ENCODE data around the gene CRHBP.
"Not testable (repeated sequence)": the region's sequence is repeated elsewhere in the genome, so short reads cannot be mapped to it uniquely, and the experiment has no call there.

CRHBP gene

GRCh38 chr5:76960004-76960625 is 7.3 kb downstream of the CRHBP start:
- no peak for DNase-seq

- no peak for DNase-seq
Observed at GRCh38 chr5:76964060-76964459, 11.2 kb downstream of the CRHBP start.

GRCh38 chr5:76971511-76971910 is 18.7 kb downstream of the CRHBP start:
- no peak for DNase-seq

- DNase-seq, result no peak
Observed at GRCh38 chr5:76972689-76973088, 19.8 kb downstream of the CRHBP start.

GRCh38 chr5:76974785-76975184 is 21.9 kb downstream of the CRHBP start:
- no peak for DNase-seq

GRCh38 chr5:76978869-76979268 is 26.0 kb downstream of the CRHBP start:
- no peak for DNase-seq

- DNase-seq, result no peak
Observed at GRCh38 chr5:76980518-76981144, 27.8 kb downstream of the CRHBP start.

DNA sequence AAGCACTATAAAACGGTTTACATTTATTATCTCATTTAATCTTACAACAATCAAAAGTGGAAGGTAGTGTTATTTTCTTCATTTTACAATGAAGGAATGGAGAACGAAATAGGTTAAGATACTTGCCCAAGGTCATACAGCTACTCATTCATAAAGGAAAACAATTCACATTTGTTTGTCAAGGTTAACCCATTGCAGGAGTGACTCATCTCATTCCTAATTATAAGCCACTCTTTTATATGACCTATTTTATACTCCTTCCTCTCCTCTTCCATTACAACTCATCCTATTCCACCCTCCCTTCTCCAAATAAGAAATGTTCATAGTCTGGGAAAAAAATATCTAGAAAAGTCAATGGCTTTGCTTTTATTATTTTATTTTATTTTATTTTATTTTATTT is 29.6 kb downstream of the CRHBP start:
- DNase-seq, result no peak

GRCh38 chr5:76983468-76983867 is 30.6 kb downstream of the CRHBP start:
- no peak for DNase-seq

GRCh38 chr5:76986825-76987526 is 34.1 kb downstream of the CRHBP start:
- no peak for DNase-seq

DNA sequence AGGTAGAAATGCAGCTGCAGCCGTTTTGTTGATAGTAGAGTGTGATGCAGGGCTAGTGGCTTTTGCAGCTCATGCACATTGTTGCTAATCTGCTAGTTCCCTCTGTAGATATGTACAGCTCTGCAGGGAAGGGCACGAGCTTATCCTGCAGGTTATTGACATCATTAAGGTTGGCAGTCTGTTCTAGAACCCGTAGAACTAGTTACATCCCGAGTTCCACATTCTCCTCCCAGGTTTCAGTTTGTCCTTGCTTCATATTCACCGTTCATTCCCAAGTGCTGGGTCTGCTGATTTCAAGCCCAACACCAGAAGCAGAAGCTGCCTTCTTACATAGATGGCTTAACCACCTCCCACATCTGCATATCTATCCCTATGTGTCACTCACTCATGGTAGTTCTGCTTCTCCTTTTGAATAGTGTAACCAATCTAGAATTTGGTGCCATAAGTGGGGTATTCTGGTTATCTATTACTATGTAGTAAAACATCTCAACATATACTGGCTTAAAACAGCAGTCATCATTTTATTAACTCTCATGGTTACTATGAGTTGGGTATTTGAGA is 38.1 kb downstream of the CRHBP start:
- DNase-seq, result no peak

GRCh38 chr5:76993436-76993835 is 40.6 kb downstream of the CRHBP start:
- DNase-seq, result not testable (repeated sequence)

GRCh38 chr5:76994337-76994736 is 41.5 kb downstream of the CRHBP start:
- no peak for DNase-seq

DNA sequence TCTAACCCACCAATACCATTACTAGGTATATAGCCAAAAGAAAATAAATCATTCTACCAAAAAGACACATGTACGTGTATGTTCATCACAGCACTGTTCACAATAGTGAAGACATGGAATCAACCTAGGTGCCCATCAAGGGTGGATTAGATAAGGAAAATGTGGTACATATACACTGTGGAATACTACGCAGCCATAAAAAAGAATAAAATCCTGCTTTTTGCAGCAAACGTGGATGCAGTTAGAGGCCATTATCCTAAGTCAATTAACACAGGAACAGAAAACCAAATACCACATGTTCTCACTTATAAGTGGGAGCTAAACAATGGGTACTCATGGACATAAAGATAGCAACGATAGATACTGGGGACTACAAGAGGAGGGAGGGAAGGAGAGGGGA is 45.4 kb downstream of the CRHBP start:
- DNase-seq, result not testable (repeated sequence)

GRCh38 chr5:76999451-76999850 is 46.6 kb downstream of the CRHBP start:
- no peak for DNase-seq

DNA sequence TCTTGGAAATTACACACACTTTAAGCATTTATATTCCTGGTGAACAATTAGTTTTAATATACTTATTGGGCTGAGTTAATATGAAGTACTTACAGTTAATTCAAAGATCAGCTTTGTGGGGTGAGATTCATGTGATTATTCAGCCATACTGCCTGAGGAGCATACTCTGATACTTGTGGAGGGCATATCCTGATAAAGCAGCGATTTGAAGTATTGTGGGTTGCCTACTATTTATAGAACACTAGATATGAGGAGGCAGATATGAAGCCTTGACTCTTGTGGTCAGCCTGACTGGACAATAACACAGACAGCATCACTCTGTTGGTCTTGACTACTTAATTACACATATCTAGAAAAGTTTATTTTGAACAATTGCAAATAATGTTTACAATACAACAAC is 50.4 kb downstream of the CRHBP start:
- DNase-seq, result no peak

DNA sequence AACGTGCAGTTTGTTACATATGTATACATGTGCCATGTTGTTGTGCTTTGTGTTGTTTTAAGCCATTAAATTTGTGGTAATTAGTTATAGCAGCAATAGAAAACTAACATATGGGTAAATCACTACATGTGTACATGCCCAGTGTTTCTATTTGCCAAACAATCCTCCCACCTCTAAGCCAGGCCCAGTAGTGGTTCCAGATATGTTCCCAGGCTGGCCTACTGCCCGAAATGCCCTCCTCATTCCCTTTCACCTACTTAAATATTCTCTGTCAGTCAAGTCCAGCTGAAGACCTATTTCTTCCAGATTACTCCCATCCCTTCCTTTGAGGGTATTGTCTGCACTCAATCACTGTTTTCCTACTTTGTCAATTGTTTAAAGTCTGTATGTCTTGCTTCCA is 53.3 kb downstream of the CRHBP start:
- no peak for DNase-seq

DNA sequence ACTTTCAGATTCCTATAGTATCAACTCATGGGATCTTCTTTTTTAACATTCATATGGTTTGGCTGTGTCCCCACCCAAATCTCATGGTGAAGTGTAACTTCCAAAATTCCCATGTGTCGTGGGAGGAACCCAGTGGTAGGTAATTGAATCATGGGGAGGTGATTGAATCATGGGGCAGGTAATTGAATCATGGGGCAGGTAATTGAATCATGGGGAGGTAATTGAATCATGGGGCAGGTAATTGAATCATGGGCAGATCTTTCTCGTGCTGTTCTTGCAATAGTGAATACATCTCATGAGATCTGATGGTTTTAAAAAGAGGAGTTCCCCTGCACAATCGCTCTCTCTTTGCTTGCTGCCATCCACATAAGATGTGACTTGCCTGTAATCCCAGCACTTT is 55.6 kb downstream of the CRHBP start:
- no peak for DNase-seq

GRCh38 chr5:77010243-77010642 is 57.4 kb downstream of the CRHBP start:
- no peak for DNase-seq

DNA sequence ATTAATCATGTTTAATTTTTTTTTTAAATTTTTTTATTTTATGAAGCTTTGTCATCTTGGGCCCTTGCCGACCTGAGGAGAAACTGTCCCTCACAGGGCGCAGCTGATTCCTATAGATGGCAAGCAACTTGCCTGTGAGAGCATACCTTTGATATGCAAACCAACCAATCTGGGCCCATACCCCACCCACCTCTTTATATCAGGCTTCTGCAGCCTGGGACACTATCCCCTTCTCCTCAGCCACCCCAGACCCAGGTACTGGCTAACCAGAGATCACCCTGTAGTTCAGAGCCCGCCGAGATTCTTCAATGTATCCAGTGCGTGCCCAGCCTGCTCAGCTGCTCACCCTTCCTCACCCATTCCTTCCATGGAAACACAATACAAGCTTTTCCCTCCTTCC is 58.7 kb downstream of the CRHBP start:
- DNase-seq, result no peak

DNA sequence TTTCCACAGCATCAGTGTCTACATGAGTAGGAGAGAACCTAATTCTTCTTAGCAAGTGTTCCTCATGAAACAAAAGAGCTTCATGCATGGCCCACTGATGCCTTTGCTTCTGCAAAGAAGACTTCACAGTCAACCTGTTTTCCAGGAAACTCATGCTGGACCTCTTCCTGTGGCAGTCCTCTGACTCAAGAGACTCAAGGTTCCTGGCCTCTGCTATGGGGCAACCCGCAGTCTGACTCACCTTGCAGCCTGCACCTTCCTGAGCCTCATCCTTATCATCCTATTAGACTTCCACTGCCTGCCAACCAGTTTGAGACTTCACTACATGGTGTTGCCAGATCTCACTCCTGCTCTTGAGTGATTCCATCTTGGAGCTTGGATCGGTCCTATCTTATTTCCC is 59.8 kb downstream of the CRHBP start:
- DNase-seq, result no peak

- DNase-seq, result no peak
Observed at GRCh38 chr5:77015938-77016569, 63.2 kb downstream of the CRHBP start.

- no peak for DNase-seq
Observed at GRCh38 chr5:77016962-77017361, 64.1 kb downstream of the CRHBP start.

- no peak for DNase-seq
Observed at GRCh38 chr5:77017668-77018067, 64.8 kb downstream of the CRHBP start.

All from T-helper 9 cell (primary cell).